MM.1S (cell line): Measurements from ENCODE around the gene ARF1.

ENCODE experiments used
- DNase-seq: peaks from one replicate; pipeline ENCODE4 v3.0.0-alpha.2; 2015
- H2AFZ ChIP-seq: fragments of 300-600 bp; sonication (generic); 2 replicates; pipeline ENCODE4 v1.6.0; 2016; ENCODE audit warnings: antibody characterized with exemption, low read length
- H3F3A ChIP-seq: fragments of 300-600 bp; sonication (generic); 2 replicates; pipeline ENCODE4 v1.6.1; 2016; ENCODE audit warnings: mild to moderate bottlenecking, antibody characterized with exemption, low read length, moderate library complexity, mixed read lengths; ENCODE audit not compliant: insufficient read depth
- H3K27ac ChIP-seq: fragments of 300-600 bp; sonication (generic); 2 replicates; pipeline ENCODE4 v1.5.1; 2016; ENCODE audit warnings: mild to moderate bottlenecking, low read length
- H3K27me3 ChIP-seq: fragments of 300-600 bp; sonication (generic); replicated peaks from 2 replicates; pipeline ENCODE4 v1.6.0; 2016; ENCODE audit warnings: low read length; ENCODE audit not compliant: insufficient read depth
- H3K36me3 ChIP-seq: fragments of 300-600 bp; sonication (generic); replicated peaks from 2 replicates; pipeline ENCODE4 v1.6.1; 2016; ENCODE audit warnings: mild to moderate bottlenecking, low read length, mixed read lengths; ENCODE audit not compliant: insufficient read depth
- H3K4me1 ChIP-seq: fragments of 300-600 bp; sonication (generic); 2 replicates; pipeline ENCODE4 v1.6.1; 2016; ENCODE audit warnings: low read length, mixed read lengths
- H3K4me2 ChIP-seq: fragments of 300-600 bp; sonication (generic); 2 replicates; pipeline ENCODE4 v1.6.0; 2016; ENCODE audit warnings: low read depth, low read length
- H3K4me3 ChIP-seq: fragments of 300-600 bp; sonication (generic); 2 replicates; pipeline ENCODE4 v1.5.1; 2016; ENCODE audit warnings: low read length, mixed read lengths
- H3K79me2 ChIP-seq: fragments of 300-600 bp; sonication (generic); 2 replicates; pipeline ENCODE4 v1.6.1; 2016; ENCODE audit warnings: mixed run types, low read length, mixed read lengths
- H3K9ac ChIP-seq: fragments of 300-600 bp; sonication (generic); 2 replicates; pipeline ENCODE4 v1.6.1; 2016; ENCODE audit warnings: low read length, mixed read lengths
- H3K9me2 ChIP-seq: fragments of 300-600 bp; sonication (generic); replicated peaks from 2 replicates; pipeline ENCODE4 v1.6.1; 2016; ENCODE audit warnings: mild to moderate bottlenecking, low read length, mixed read lengths; ENCODE audit not compliant: insufficient read depth
- H3K9me3 ChIP-seq: fragments of 300-600 bp; sonication (generic); replicated peaks from 2 replicates; pipeline ENCODE4 v1.6.1; 2016; ENCODE audit warnings: mild to moderate bottlenecking, low read length, mixed read lengths; ENCODE audit not compliant: insufficient read depth
- H4K20me1 ChIP-seq: fragments of 300-600 bp; sonication (generic); 2 replicates; pipeline ENCODE4 v1.6.1; 2016; ENCODE audit warnings: mild to moderate bottlenecking, low read length, moderate library complexity, mixed read lengths; ENCODE audit not compliant: insufficient read depth
- EZH2 ChIP-seq: fragments of 300-600 bp; sonication (generic); optimal IDR thresholded peaks from 2 replicates; pipeline ENCODE3; 2017; ENCODE audit warnings: low read depth, mild to moderate bottlenecking, antibody characterized with exemption, low read length, mixed read lengths
- EZH2phosphoT487 ChIP-seq: fragments of 300-600 bp; sonication (generic); IDR thresholded peaks from 2 replicates; pipeline ENCODE4 v1.6.1; 2018; ENCODE audit warnings: antibody characterized with exemption, low read length
- TF ChIP-seq, protein P1 (sequence below): fragments of 300-600 bp; sonication (generic); IDR thresholded peaks from 2 replicates; pipeline ENCODE4 v1.5.1; 2016; ENCODE audit warnings: antibody characterized with exemption, low read length, mixed read lengths

ARF1 gene

DNA sequence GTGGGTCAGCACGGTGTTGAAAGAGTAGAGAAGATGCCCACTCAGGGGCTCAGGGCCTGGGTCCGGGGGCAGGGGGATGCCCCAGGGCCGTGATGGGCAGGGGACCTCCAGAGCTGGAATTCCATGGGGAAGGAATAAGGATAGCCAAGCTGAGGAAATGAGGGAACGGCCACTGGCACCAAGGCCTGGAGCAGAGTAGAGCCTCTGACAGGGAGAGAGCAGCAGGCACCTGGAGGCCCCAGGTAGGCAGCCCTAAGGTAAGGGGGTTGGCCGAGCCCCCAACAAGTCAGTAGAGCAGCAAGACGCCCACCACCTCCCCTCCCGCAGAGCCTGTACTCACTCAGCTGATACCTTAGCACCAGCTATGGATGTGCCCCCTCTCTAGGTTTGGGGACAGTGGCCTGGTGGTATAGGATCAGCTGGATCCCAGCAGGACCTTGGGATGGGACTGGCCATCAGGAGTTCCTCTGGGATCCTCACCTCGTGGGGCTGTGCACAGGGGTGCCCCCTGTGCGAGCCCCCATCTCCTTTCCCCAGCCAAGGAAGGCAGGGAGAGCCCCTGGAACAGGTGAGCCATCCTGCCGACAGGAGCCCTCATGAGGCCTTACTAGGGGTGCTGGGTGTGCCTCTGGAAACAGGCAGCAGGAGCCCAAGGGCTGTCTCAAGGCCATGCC is 21.0 kb upstream of the ARF1 start:
- H3K79me2 ChIP-seq: no peaks in the 10 kb centered on the region
- H3K4me1 ChIP-seq: no peaks in the 10 kb centered on the region
- DNase-seq: no peak
- H2AFZ ChIP-seq: no peak overlapping the region
- no peak overlapping the region for H3K4me3 ChIP-seq
- H3K9me3 ChIP-seq: no peaks in the 10 kb centered on the region
- peaks cover 18% of the 10 kb centered on the region for H3K27me3 ChIP-seq
- H3F3A ChIP-seq: no peaks in the 10 kb centered on the region
- H3K4me2 ChIP-seq: no peak overlapping the region
- H3K27ac ChIP-seq: no peak overlapping the region
- TF ChIP-seq, protein P1, sequence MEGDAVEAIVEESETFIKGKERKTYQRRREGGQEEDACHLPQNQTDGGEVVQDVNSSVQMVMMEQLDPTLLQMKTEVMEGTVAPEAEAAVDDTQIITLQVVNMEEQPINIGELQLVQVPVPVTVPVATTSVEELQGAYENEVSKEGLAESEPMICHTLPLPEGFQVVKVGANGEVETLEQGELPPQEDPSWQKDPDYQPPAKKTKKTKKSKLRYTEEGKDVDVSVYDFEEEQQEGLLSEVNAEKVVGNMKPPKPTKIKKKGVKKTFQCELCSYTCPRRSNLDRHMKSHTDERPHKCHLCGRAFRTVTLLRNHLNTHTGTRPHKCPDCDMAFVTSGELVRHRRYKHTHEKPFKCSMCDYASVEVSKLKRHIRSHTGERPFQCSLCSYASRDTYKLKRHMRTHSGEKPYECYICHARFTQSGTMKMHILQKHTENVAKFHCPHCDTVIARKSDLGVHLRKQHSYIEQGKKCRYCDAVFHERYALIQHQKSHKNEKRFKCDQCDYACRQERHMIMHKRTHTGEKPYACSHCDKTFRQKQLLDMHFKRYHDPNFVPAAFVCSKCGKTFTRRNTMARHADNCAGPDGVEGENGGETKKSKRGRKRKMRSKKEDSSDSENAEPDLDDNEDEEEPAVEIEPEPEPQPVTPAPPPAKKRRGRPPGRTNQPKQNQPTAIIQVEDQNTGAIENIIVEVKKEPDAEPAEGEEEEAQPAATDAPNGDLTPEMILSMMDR: no peak
- no peak for TF ChIP-seq EZH2
- TF ChIP-seq EZH2phosphoT487: no peak
- no peaks in the 10 kb centered on the region for H4K20me1 ChIP-seq
- no peaks in the 10 kb centered on the region for H3K9me2 ChIP-seq
- H3K9ac ChIP-seq: no peak overlapping the region
- H3K36me3 ChIP-seq: no peaks in the 10 kb centered on the region

DNA sequence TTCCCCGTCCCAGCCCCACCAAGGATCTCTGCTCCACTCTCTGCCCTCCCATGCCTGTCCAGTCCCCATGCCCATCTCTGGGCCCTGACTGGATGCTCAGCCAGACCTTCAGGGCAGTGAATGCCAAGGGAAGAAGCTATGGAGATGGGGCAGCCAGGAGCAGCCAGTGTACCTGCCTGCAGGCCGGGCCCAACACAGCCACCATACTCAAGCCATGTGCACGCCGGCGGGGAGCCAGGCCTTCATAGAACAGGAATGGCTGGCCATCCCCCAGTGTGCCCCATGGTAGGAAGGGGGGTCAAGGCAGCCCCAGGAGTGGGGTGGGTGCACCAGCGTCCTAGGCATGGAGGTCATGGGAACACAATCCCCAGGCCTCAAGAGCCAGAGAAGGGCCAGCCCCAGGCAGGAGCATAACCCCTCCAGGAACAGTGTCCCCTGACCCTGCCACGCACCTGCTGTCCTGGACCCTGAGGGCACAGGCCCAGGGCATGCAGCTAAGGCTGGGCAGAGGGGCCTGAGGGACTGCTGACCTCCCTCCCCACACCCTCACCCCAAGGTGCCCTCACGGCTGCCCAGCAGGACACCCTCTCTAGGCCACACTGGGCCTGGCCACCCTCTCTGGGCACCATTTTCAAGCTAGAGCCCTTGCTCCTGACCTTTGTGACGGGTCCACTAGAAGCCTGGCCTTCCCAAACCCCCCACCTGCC is 20.3 kb upstream of the ARF1 start:
- Histone ChIP-seq H3K9ac (no peak overlapping the region), H4K20me1 (no peaks in the 10 kb centered on the region), H2AFZ (no peak overlapping the region), H3K36me3 (no peaks in the 10 kb centered on the region), H3K9me3 (no peaks in the 10 kb centered on the region), H3K79me2 (no peaks in the 10 kb centered on the region), H3K9me2 (no peaks in the 10 kb centered on the region), H3K27me3 (peaks cover 25% of the 10 kb centered on the region), H3K4me3 (no peak overlapping the region), H3K4me1 (no peaks in the 10 kb centered on the region), H3K27ac (no peak overlapping the region), H3K4me2 (no peak overlapping the region), H3F3A (no peaks in the 10 kb centered on the region)
- TF ChIP-seq, protein P1: no peak
- TF ChIP-seq EZH2: no peak
- TF ChIP-seq EZH2phosphoT487: no peak
- DNase-seq: no peak

GRCh38 chr1:228062812-228063211 is 19.7 kb upstream of the ARF1 start:
- Histone ChIP-seq H3K27me3 (peaks cover 28% of the 10 kb centered on the region), H3K27ac (no peak overlapping the region), H2AFZ (no peak overlapping the region), H3K9me3 (no peaks in the 10 kb centered on the region), H4K20me1 (no peaks in the 10 kb centered on the region), H3K4me3 (no peak overlapping the region), H3K9me2 (no peaks in the 10 kb centered on the region), H3K4me2 (no peak overlapping the region), H3K79me2 (no peaks in the 10 kb centered on the region), H3K9ac (no peak overlapping the region), H3K36me3 (no peaks in the 10 kb centered on the region), H3K4me1 (no peaks in the 10 kb centered on the region), H3F3A (no peaks in the 10 kb centered on the region)
- TF ChIP-seq EZH2phosphoT487: no peak
- no peak for TF ChIP-seq EZH2
- TF ChIP-seq, protein P1: no peak
- DNase-seq: no peak
